Pancreas (tissue), 10 donors: ENCODE measurements around the gene OR5P2. TPM values are rescaled to one million over a fixed set of nuclear protein-coding genes. Genes with fewer than 3 reads are reported as not detected.
"Not testable (repeated sequence)": the region's sequence is repeated elsewhere in the genome, so short reads cannot be mapped to it uniquely, and the experiment has no call there.

Experiments
- ATAC-seq, 4 donors: fragments of 200-7000 bp; cut with Tn5 transposase; one replicate each; pipeline versions ENCODE4 v1.8.0 to v1.9.1; 2020; ENCODE audit warnings: mild to moderate bottlenecking in 4 of 4, moderate library complexity in 4 of 4
- DNase-seq, 6 donors: peaks; one replicate each; pipeline ENCODE4 v3.0.0-alpha.2; 2020
- FAIRE-seq: peaks from 2 replicates; lab custom pipeline; 2012; peaks lifted over from hg19 to GRCh38; lab: Jason Lieb, UNC
- H3K27ac ChIP-seq, 4 donors: fragments of 200-600 bp; sonication (generic); 1 replicate in 3 of 4; 2 replicates in 1 of 4; pipeline versions ENCODE4 v1.5.0 to v1.8.0; 2020
- H3K27me3 ChIP-seq, 4 donors: fragments of 200-600 bp; one replicate each; pipeline ENCODE4 v1.8.0; 2021
- H3K36me3 ChIP-seq, 3 donors: fragments of 200-600 bp; sonication (generic) in 1 of 3; one replicate each; pipeline versions ENCODE4 v1.5.0 to v1.8.0; 2020 to 2021
- H3K4me1 ChIP-seq, 3 donors: fragments of 200-600 bp; one replicate each; pipeline ENCODE4 v1.8.0; 2021
- H3K4me3 ChIP-seq, 4 donors: fragments of 200-600 bp; sonication (generic) in 2 of 4; one replicate each; pipeline versions ENCODE4 v1.5.0 to v1.8.0; 2020 to 2021
- H3K9me3 ChIP-seq, 4 donors: fragments of 200-600 bp; one replicate each; pipeline ENCODE4 v1.8.0; 2021
- WGBS, 2 donors: extraction: QIAGEN DNeasy Blood & Tissue Kit; methylation state at CpG; one replicate each; pipeline ENCODE4 v1.1.7; 2013; 5-methylcytosine and 5-hydroxymethylcytosine counted together
- intact Hi-C, 3 donors: fragments of 100-400 bp; cut with DNase I; formaldehyde crosslinking; loops; one replicate each; pipeline versions ENCODE4 v1.11.1 to v1.14.2; 2022
- polyA plus RNA-seq, 2 donors: library from polyadenylated mRNA; stranded (reverse); fragments of 200-250 nt; gene quantifications; one replicate each; pipeline ENCODE4 v1.2.3, GENCODE V29; 2013
- total RNA-seq, 6 donors: library from RNA; stranded (reverse); fragmentation: NEBNext Ultra II Directional in 4 of 6; extraction: Animal tissue kit (Norgen Biotek cat#: 25700) in 4 of 6; gene quantifications; one replicate each; pipeline versions ENCODE4 v1.2.1 to v1.2.4, GENCODE V29; 2021 to 2023
- TF ChIP-seq, protein P1 (sequence below), 4 donors: fragments of 200-600 bp; sonication (generic) in 3 of 4; IDR thresholded peaks; one replicate each; pipeline versions ENCODE4 v1.5.0 to v1.8.0; 2021; ENCODE audit warnings: antibody characterized with exemption in 4 of 4
- donor health status: healthy with polysubstance abuse.
- donor health status: DM: no; HTN: no; CAD: no; lungs with moderate emphysema.
- donor health status: DM: no; HTN: no; CAD: no.
- donor health status: control.
- donor health status: control.
- donor health status: Bipolar disorder and iron deficiency.
- donor health status: DM: yes; HTN: yes; CAD: no.
- donor health status: DM: no; HTN: no; CAD: no.
- donor health status: DM: no; HTN: no; CAD: no.
- donor health status: DM: yes; HTN: yes; CAD: no.

Gene OR5P2
- total and polyA plus RNA-seq, 8 donors: not detected

- ATAC-seq (no peak), FAIRE-seq (no peak), DNase-seq (no peak)
- Histone ChIP-seq H3K36me3 (no peaks in the 10 kb centered on the region), H3K27ac (no peak overlapping the region), H3K4me1 (no peaks in the 10 kb centered on the region), H3K27me3 (no peaks in the 10 kb centered on the region), H3K4me3 (no peak overlapping the region), H3K9me3 (no peaks in the 10 kb centered on the region)
- 61 to 75% methylated on average over 6 of the region's 6 CpGs for WGBS, 2 donors
- intact Hi-C loops: no loop called here
- TF ChIP-seq, protein P1, sequence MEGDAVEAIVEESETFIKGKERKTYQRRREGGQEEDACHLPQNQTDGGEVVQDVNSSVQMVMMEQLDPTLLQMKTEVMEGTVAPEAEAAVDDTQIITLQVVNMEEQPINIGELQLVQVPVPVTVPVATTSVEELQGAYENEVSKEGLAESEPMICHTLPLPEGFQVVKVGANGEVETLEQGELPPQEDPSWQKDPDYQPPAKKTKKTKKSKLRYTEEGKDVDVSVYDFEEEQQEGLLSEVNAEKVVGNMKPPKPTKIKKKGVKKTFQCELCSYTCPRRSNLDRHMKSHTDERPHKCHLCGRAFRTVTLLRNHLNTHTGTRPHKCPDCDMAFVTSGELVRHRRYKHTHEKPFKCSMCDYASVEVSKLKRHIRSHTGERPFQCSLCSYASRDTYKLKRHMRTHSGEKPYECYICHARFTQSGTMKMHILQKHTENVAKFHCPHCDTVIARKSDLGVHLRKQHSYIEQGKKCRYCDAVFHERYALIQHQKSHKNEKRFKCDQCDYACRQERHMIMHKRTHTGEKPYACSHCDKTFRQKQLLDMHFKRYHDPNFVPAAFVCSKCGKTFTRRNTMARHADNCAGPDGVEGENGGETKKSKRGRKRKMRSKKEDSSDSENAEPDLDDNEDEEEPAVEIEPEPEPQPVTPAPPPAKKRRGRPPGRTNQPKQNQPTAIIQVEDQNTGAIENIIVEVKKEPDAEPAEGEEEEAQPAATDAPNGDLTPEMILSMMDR (IDR thresholded peaks at IDR 0.05): no peak
Measured at GRCh38 chr11:7787239-7787638, 9.5 kb downstream of the OR5P2 start.

DNA sequence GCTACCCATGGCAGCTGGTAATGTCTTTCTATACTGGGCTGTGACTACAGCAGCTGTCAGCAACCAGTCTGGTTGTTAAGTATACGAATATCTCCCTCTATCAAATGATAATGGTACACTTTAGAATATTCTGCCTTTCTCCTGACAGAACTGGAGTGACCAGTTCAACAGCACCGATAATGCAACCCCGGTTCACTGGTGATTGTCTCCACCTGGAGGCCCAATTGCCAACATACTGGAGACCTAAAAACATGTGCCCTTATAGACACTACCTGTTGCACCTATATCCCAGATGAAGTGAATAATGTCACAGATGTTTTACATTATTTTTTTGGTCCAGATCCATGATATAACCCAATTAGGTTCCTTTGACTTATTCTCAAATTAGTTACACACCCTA lies 21.1 kb downstream of the OR5P2 start:
- H3K9me3 ChIP-seq: no peaks in the 10 kb centered on the region
- no peak overlapping the region for H3K27ac ChIP-seq
- DNase-seq (no peak), FAIRE-seq (no peak), ATAC-seq (no peak)
- no peak overlapping the region for H3K4me3 ChIP-seq
- no peaks in the 10 kb centered on the region for H3K4me1 ChIP-seq
- 25 to 33% methylated on average over 3 of the region's 3 CpGs for WGBS, 2 donors
- intact Hi-C loops: no loop called here
- TF ChIP-seq, protein P1 (IDR thresholded peaks at IDR 0.05): no peak
- H3K36me3 ChIP-seq: no peaks in the 10 kb centered on the region
- H3K27me3 ChIP-seq: no peaks in the 10 kb centered on the region

GRCh38 chr11:7764301-7764700 lies 32.4 kb downstream of the OR5P2 start:
- H3K36me3 ChIP-seq, H3K27me3 ChIP-seq, H3K4me1 ChIP-seq, H3K4me3 ChIP-seq, H3K27ac ChIP-seq, H3K9me3 ChIP-seq, intact Hi-C loops, DNase-seq, ATAC-seq, FAIRE-seq: not testable (repeated sequence)
- 61 to 75% methylated on average over 10 of the region's 10 CpGs for WGBS, 2 donors

DNA sequence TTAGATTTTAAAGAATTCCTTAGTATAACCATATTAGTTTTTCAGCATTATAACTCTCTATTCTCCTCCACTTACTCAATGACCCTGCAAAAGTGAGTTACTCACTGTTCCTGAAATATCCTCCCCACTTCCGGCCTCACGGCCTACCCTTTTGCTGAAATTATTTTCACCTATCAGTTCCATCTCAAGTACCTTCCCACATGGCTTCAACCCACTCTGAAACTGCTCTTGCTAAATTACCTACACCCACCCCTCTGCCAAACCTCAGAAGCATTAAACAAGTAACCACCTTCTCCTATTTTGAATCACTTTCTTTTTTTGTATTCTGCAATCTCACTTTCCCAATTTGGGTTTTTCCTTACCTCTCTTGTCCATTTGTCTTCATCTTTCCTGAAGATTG lies 37.7 kb downstream of the OR5P2 start:
- FAIRE-seq (no peak), ATAC-seq (no peak), DNase-seq (no peak)
- Histone ChIP-seq H3K36me3 (no peaks in the 10 kb centered on the region), H3K9me3 (no peaks in the 10 kb centered on the region), H3K4me1 (no peaks in the 10 kb centered on the region), H3K4me3 (no peak overlapping the region), H3K27ac (no peak overlapping the region), H3K27me3 (no peaks in the 10 kb centered on the region)
- intact Hi-C loops: no loop called here
- 72 to 79% methylated on average over 2 of the region's 2 CpGs for WGBS, 2 donors
- TF ChIP-seq, protein P1 (IDR thresholded peaks at IDR 0.05): no peak

- no peaks in the 10 kb centered on the region for H3K9me3 ChIP-seq
- no peaks in the 10 kb centered on the region for H3K27me3 ChIP-seq
- no peaks in the 10 kb centered on the region for H3K4me1 ChIP-seq
- intact Hi-C loops: no loop called here
- H3K27ac ChIP-seq: no peak overlapping the region
- DNase-seq (no peak), FAIRE-seq (no peak), ATAC-seq (no peak)
- WGBS, 2 donors: 73 to 79% methylated on average over 2 of the region's 2 CpGs
- no peaks in the 10 kb centered on the region for H3K36me3 ChIP-seq
- TF ChIP-seq, protein P1 (IDR thresholded peaks at IDR 0.05): no peak
- no peak overlapping the region for H3K4me3 ChIP-seq
Measured at GRCh38 chr11:7749456-7749855, 47.3 kb downstream of the OR5P2 start.

Other genes with a start within 250 kb of the OR5P2 start
- gene CYB5R2, start 123.4 kb downstream of the OR5P2 start, total RNA-seq: 1 to 10 TPM; 1.4 to 3.5 (median 1.9) TPM
- gene CYB5R2, start 123.4 kb downstream of the OR5P2 start, polyA plus RNA-seq: 1 to 10 TPM; 1.7 to 2.4 TPM
- gene OVCH2, start 90.5 kb downstream of the OR5P2 start, total RNA-seq: under 1 TPM in 1 of 6 donors, not detected in 5; 0.28 TPM
- gene OVCH2, start 90.5 kb downstream of the OR5P2 start, polyA plus RNA-seq: under 1 TPM in 1 of 2 donors, not detected in 1; 0.05 TPM
- gene OR5P3, start 33.9 kb upstream of the OR5P2 start, total RNA-seq: under 1 TPM in 1 of 6 donors, not detected in 5; 0.16 TPM
- not detected for gene OR5P3, start 33.9 kb upstream of the OR5P2 start, polyA plus RNA-seq
- gene OR10A6, start 134.3 kb upstream of the OR5P2 start, total RNA-seq: not detected
- gene OR10A6, start 134.3 kb upstream of the OR5P2 start, polyA plus RNA-seq: not detected
- not detected for gene OR10A3, start 144.8 kb upstream of the OR5P2 start, total RNA-seq
- gene OR10A3, start 144.8 kb upstream of the OR5P2 start, polyA plus RNA-seq: not detected
- not detected for gene NLRP10, start 168.5 kb upstream of the OR5P2 start, total RNA-seq
- gene NLRP10, start 168.5 kb upstream of the OR5P2 start, polyA plus RNA-seq: under 1 TPM in 1 of 2 donors, not detected in 1; 0.05 TPM
- 100 to 1,000 TPM; 132 to 201 (median 175) TPM for gene EIF3F, start 190.4 kb upstream of the OR5P2 start, total RNA-seq
- gene EIF3F, start 190.4 kb upstream of the OR5P2 start, polyA plus RNA-seq: 100 to 1,000 TPM; 106 to 189 TPM